ENCODE results near the gene PDSS2. TPM values are rescaled to one million over a fixed set of nuclear protein-coding genes. Genes with fewer than 3 reads are reported as not detected.
A peak's percentile ranks its signal among the peaks of the same experiment; 100 is the strongest.
"Not testable (repeated sequence)": the region's sequence is repeated elsewhere in the genome, so short reads cannot be mapped to it uniquely, and the experiment has no call there.

The PDSS2 gene
- total RNA-seq, 1 experiment from 2014 or later, result 12.1 TPM

- Histone ChIP-seq H2BK120ac (ENCODE audit: low read depth, low read length, poor library complexity, severe bottlenecking) (no peak overlapping the region), H3K23ac (ENCODE audit: insufficient read length, low read depth, low read length) (no peak overlapping the region), H3K56ac (ENCODE audit: insufficient read length, low read depth, low read length) (no peak overlapping the region), H4K91ac (ENCODE audit: insufficient read length, low read depth, low read length) (no peak overlapping the region), H3K23me2 (ENCODE audit: insufficient read length, low read depth, low read length, poor library complexity, severe bottlenecking) (no peaks in the 10 kb centered on the region), H3K18ac (ENCODE audit: insufficient read length, low read depth, low read length) (no peak overlapping the region), H3K4ac (ENCODE audit: low read depth, low read length) (no peak overlapping the region), H4K8ac (replicated peaks; ENCODE audit: insufficient read length, low read depth, low read length) (no peak overlapping the region), H3K79me2 (ENCODE audit: insufficient read depth, low read length) (no peaks in the 10 kb centered on the region), H3K9ac (ENCODE audit: extremely low read depth, insufficient read length, low read length) (no peak overlapping the region), H2AK5ac (ENCODE audit: insufficient read length, low read length) (no peak overlapping the region), H3K4me1 (ENCODE audit: insufficient read depth, low read length) (no peaks in the 10 kb centered on the region), H3K27me3 (ENCODE audit: insufficient read depth, low read length) (no peaks in the 10 kb centered on the region; the same call in 1 of the 2 replicates), H2BK20ac (ENCODE audit: low read depth, low read length, poor library complexity, severe bottlenecking) (no peak overlapping the region), H2BK5ac (ENCODE audit: insufficient read length, low read length) (no peak overlapping the region), H2BK15ac (ENCODE audit: low read depth, low read length) (no peak overlapping the region), H2BK12ac (ENCODE audit: insufficient read length, low read depth, low read length) (no peak overlapping the region), H2AFZ (ENCODE audit: low read length) (no peak overlapping the region), H4K5ac (ENCODE audit: insufficient read length, low read depth, low read length) (no peak overlapping the region), H3K4me2 (ENCODE audit: insufficient read depth, insufficient read length, low read length) (no peak overlapping the region), H4K20me1 (ENCODE audit: control insufficient read depth, insufficient read depth, insufficient read length) (no peaks in the 10 kb centered on the region), H3K9me3 (ENCODE audit: control insufficient read depth, low read depth, low read length) (no peaks in the 10 kb centered on the region), H3K79me1 (ENCODE audit: insufficient read depth, low read depth, low read length, poor library complexity, severe bottlenecking) (no peaks in the 10 kb centered on the region), H3K27ac (ENCODE audit: insufficient read length, low read depth, low read length) (no peak overlapping the region), H3T11ph (ENCODE audit: low read length) (no peak overlapping the region), H3K14ac (ENCODE audit: insufficient read depth, low read length) (no peak overlapping the region)
- Mint-ChIP-seq H3K27me3 (ENCODE audit: low read depth) (no peaks in the 10 kb centered on the region), H3K27ac (peak overlapping the region; percentile 11 to 41 (median 25); a peak in 2 of 7 replicates), H3K36me3 (ENCODE audit: insufficient read depth in 1 of 3, low read depth in 3 of 3) (no peaks in the 10 kb centered on the region), H3K4me3 (no peak overlapping the region), H3K9me3 (no peaks in the 10 kb centered on the region; a peak in 1 of 5 replicates), H3K4me1 (0 out of 4 replicates have a peak, but pooled peaks cover 0 to 2% of the 10 kb centered on the region in 2 experiments)
- no peak for TF ChIP-seq CTCF (conservative IDR thresholded peaks at IDR 0.05)
- no CpG with 5 or more reads among the region's 3 CpGs for WGBS (ENCODE audit: extremely low coverage, insufficient read length, low lambda C conversion rate)
- no peak for DNase-seq
Observed at GRCh38 chr6:107308677-107309076, 150.7 kb downstream of the PDSS2 start.

GRCh38 chr6:107305994-107306393 is 153.4 kb downstream of the PDSS2 start:
- H3K4ac ChIP-seq (ENCODE audit: low read depth, low read length); H3K79me1 ChIP-seq (ENCODE audit: insufficient read depth, low read depth, low read length, poor library complexity, severe bottlenecking); H3K23ac ChIP-seq (ENCODE audit: insufficient read length, low read depth, low read length); H3K79me2 ChIP-seq (ENCODE audit: insufficient read depth, low read length); H2BK5ac ChIP-seq (ENCODE audit: insufficient read length, low read length); H3K27ac Mint-ChIP-seq; H3K18ac ChIP-seq (ENCODE audit: insufficient read length, low read depth, low read length); H3K27me3 Mint-ChIP-seq (ENCODE audit: low read depth); H4K91ac ChIP-seq (ENCODE audit: insufficient read length, low read depth, low read length); H2BK12ac ChIP-seq (ENCODE audit: insufficient read length, low read depth, low read length); H3K23me2 ChIP-seq (ENCODE audit: insufficient read length, low read depth, low read length, poor library complexity, severe bottlenecking); H4K5ac ChIP-seq (ENCODE audit: insufficient read length, low read depth, low read length); H3K14ac ChIP-seq (ENCODE audit: insufficient read depth, low read length); H3K9me3 Mint-ChIP-seq; H4K8ac ChIP-seq (replicated peaks; ENCODE audit: insufficient read length, low read depth, low read length); H3K27ac ChIP-seq (ENCODE audit: insufficient read length, low read depth, low read length); H3K36me3 Mint-ChIP-seq (ENCODE audit: insufficient read depth in 1 of 3, low read depth in 3 of 3); H3T11ph ChIP-seq (ENCODE audit: low read length); H4K20me1 ChIP-seq (ENCODE audit: control insufficient read depth, insufficient read depth, insufficient read length); H2BK20ac ChIP-seq (ENCODE audit: low read depth, low read length, poor library complexity, severe bottlenecking); DNase-seq; H3K4me1 ChIP-seq (ENCODE audit: insufficient read depth, low read length); H2BK15ac ChIP-seq (ENCODE audit: low read depth, low read length); H2AFZ ChIP-seq (ENCODE audit: low read length); H2BK120ac ChIP-seq (ENCODE audit: low read depth, low read length, poor library complexity, severe bottlenecking); H3K27me3 ChIP-seq (ENCODE audit: insufficient read depth, low read length); H2AK5ac ChIP-seq (ENCODE audit: insufficient read length, low read length); H3K4me1 Mint-ChIP-seq; H3K4me2 ChIP-seq (ENCODE audit: insufficient read depth, insufficient read length, low read length); H3K9ac ChIP-seq (ENCODE audit: extremely low read depth, insufficient read length, low read length); H3K9me3 ChIP-seq (ENCODE audit: control insufficient read depth, low read depth, low read length); H3K4me3 Mint-ChIP-seq; H3K56ac ChIP-seq (ENCODE audit: insufficient read length, low read depth, low read length): not testable (repeated sequence)
- WGBS (ENCODE audit: extremely low coverage, insufficient read length, low lambda C conversion rate), result no CpG with 5 or more reads among the region's 3 CpGs
